ENCODE data around the gene PTGER1. TPM values are rescaled to one million over a fixed set of nuclear protein-coding genes. Genes with fewer than 3 reads are reported as not detected.
"Not testable (repeated sequence)": the region's sequence is repeated elsewhere in the genome, so short reads cannot be mapped to it uniquely, and the experiment has no call there.

PTGER1 gene
- total RNA-seq, 2 donors from 2014 or later = 3.6 TPM; not detected in 1

GRCh38 chr19:14467391-14467790, 7.8 kb downstream of the PTGER1 start:
- H3K27ac ChIP-seq = no peak overlapping the region
- H3K4me1 ChIP-seq = peaks cover 8% of the 10 kb centered on the region
- DNase-seq (no peak), ATAC-seq (no peak)
- peaks cover 0 to 27% of the 10 kb centered on the region in 2 donors for H3K36me3 ChIP-seq (replicated peaks in 1 of 2; ENCODE audit: insufficient read depth in 1 of 2, low read depth in 2 of 2)
- no peak overlapping the region for H3K4me3 ChIP-seq
- H3K9me3 ChIP-seq = no peaks in the 10 kb centered on the region
- peaks cover 0 to under 1% of the 10 kb centered on the region in 2 donors for H3K27me3 ChIP-seq
- WGBS, 2 donors = 85 to 89% methylated on average over 12 of the region's 12 CpGs
- TF ChIP-seq CTCF (IDR thresholded peaks at IDR 0.05) (no peak), POLR2A (IDR thresholded peaks at IDR 0.05) (no peak)
- intact Hi-C loops (cut with DNase I) = no loop called here

- no peaks in the 10 kb centered on the region for H3K9me3 ChIP-seq
- peaks cover 0 to 23% of the 10 kb centered on the region in 2 donors for H3K36me3 ChIP-seq (replicated peaks in 1 of 2; ENCODE audit: insufficient read depth in 1 of 2, low read depth in 2 of 2)
- H3K4me3 ChIP-seq = no peak overlapping the region
- no peaks in the 10 kb centered on the region for H3K27me3 ChIP-seq
- no peak overlapping the region for H3K27ac ChIP-seq
- no peaks in the 10 kb centered on the region for H3K4me1 ChIP-seq
- intact Hi-C loops (cut with DNase I) = no loop called here
- no peak for TF ChIP-seq POLR2A (IDR thresholded peaks at IDR 0.05)
- TF ChIP-seq CTCF (IDR thresholded peaks at IDR 0.05) = no peak
- ATAC-seq (no peak), DNase-seq (no peak)
- 94 to 96% methylated on average over 12 to 13 of the region's 21 CpGs for WGBS, 2 donors
Measured at GRCh38 chr19:14463747-14464146, 11.4 kb downstream of the PTGER1 start.

- H3K4me1 ChIP-seq; ATAC-seq; DNase-seq; H3K4me3 ChIP-seq; intact Hi-C loops (cut with DNase I); H3K27me3 ChIP-seq; H3K27ac ChIP-seq; H3K9me3 ChIP-seq: not testable (repeated sequence)
- peaks cover 0 to 24% of the 10 kb centered on the region in 2 donors for H3K36me3 ChIP-seq (replicated peaks in 1 of 2; ENCODE audit: insufficient read depth in 1 of 2, low read depth in 2 of 2)
- WGBS, 2 donors = 90 to 95% methylated on average over 7 of the region's 7 CpGs
Measured at GRCh38 chr19:14462401-14462800, 12.8 kb downstream of the PTGER1 start.

GRCh38 chr19:14460935-14461334, 14.2 kb downstream of the PTGER1 start:
- Histone ChIP-seq H3K36me3 (replicated peaks in 1 of 2; ENCODE audit: insufficient read depth in 1 of 2, low read depth in 2 of 2) (peaks cover 0 to 24% of the 10 kb centered on the region in 2 donors), H3K9me3 (no peaks in the 10 kb centered on the region), H3K4me1 (no peaks in the 10 kb centered on the region), H3K4me3 (no peak overlapping the region), H3K27ac (no peak overlapping the region), H3K27me3 (no peaks in the 10 kb centered on the region)
- DNase-seq = no peak
- intact Hi-C loops (cut with DNase I) = no loop called here
- TF ChIP-seq POLR2A (IDR thresholded peaks at IDR 0.05) = no peak
- TF ChIP-seq CTCF (IDR thresholded peaks at IDR 0.05) = no peak
- 83 to 85% methylated on average over 2 of the region's 2 CpGs for WGBS, 2 donors
- ATAC-seq = no peak

- DNase-seq (no peak), ATAC-seq (no peak)
- Histone ChIP-seq H3K4me3 (no peak overlapping the region), H3K36me3 (replicated peaks in 1 of 2; ENCODE audit: insufficient read depth in 1 of 2, low read depth in 2 of 2) (peaks cover 0 to 23% of the 10 kb centered on the region in 2 donors), H3K27me3 (no peaks in the 10 kb centered on the region), H3K4me1 (no peaks in the 10 kb centered on the region), H3K27ac (no peak overlapping the region), H3K9me3 (no peaks in the 10 kb centered on the region)
- intact Hi-C loops (cut with DNase I) = no loop called here
- WGBS, 2 donors = 84 to 86% methylated on average over 5 of the region's 5 CpGs
- TF ChIP-seq POLR2A (IDR thresholded peaks at IDR 0.05) (no peak), CTCF (IDR thresholded peaks at IDR 0.05) (no peak)
Measured at GRCh38 chr19:14459703-14460102, 15.5 kb downstream of the PTGER1 start.

GRCh38 chr19:14452303-14452702, 22.9 kb downstream of the PTGER1 start:
- DNase-seq; H3K4me1 ChIP-seq; ATAC-seq; H3K27me3 ChIP-seq; H3K4me3 ChIP-seq; H3K9me3 ChIP-seq; H3K27ac ChIP-seq; intact Hi-C loops (cut with DNase I): not testable (repeated sequence)
- 91 to 97% methylated on average over 3 of the region's 3 CpGs for WGBS, 2 donors
- peaks cover 0 to 22% of the 10 kb centered on the region in 2 donors for H3K36me3 ChIP-seq (replicated peaks in 1 of 2; ENCODE audit: insufficient read depth in 1 of 2, low read depth in 2 of 2)
